ENCODE data around the gene GPD2.

DNA sequence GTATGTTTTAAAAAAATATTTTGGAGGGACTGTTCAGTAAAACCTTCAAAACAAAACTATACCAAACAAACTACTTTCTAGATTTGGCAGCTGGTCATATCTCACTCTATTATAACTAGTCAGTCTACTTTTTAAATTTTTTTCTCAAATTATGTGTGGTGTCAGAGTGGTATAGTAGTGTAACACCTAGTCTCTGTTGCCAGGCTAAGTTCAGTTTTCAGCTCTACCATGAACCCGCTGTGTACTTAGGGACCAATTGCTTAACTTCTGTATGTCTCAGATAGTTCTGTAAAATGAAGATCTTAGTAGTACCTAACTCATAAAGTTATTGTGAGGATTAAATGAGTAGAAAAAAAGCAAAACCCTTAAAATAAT lies 54.3 kb downstream of the GPD2 start:
- TF ChIP-seq, protein P1, sequence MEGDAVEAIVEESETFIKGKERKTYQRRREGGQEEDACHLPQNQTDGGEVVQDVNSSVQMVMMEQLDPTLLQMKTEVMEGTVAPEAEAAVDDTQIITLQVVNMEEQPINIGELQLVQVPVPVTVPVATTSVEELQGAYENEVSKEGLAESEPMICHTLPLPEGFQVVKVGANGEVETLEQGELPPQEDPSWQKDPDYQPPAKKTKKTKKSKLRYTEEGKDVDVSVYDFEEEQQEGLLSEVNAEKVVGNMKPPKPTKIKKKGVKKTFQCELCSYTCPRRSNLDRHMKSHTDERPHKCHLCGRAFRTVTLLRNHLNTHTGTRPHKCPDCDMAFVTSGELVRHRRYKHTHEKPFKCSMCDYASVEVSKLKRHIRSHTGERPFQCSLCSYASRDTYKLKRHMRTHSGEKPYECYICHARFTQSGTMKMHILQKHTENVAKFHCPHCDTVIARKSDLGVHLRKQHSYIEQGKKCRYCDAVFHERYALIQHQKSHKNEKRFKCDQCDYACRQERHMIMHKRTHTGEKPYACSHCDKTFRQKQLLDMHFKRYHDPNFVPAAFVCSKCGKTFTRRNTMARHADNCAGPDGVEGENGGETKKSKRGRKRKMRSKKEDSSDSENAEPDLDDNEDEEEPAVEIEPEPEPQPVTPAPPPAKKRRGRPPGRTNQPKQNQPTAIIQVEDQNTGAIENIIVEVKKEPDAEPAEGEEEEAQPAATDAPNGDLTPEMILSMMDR (IDR thresholded peaks at IDR 0.05): no peak
- TF ChIP-seq POLR2A (IDR thresholded peaks at IDR 0.05) (no peak), POLR2AphosphoS5 (IDR thresholded peaks at IDR 0.05) (no peak)

Data from prostate gland (tissue), 2 donors.